Epithelial cell of esophagus (primary cell): ENCODE measurements around the gene DYNC2H1.

Source experiments
- DNase-seq: peaks from one replicate; pipeline ENCODE4 v3.0.0; 2010; ENCODE audit warnings: low read depth
- H3K4me3 ChIP-seq: 2 replicates; pipeline ENCODE4 v1.5.1; 2011; ENCODE audit warnings: mild to moderate bottlenecking, low read length, control low read depth
- CTCF ChIP-seq: IDR thresholded peaks from 2 replicates; pipeline ENCODE4 v1.5.1; 2011; ENCODE audit warnings: low read depth, mild to moderate bottlenecking, low read length, control low read depth, inconsistent platforms; ENCODE audit not compliant: insufficient read depth; ENCODE audit errors: missing control alignments

Gene DYNC2H1

DNA sequence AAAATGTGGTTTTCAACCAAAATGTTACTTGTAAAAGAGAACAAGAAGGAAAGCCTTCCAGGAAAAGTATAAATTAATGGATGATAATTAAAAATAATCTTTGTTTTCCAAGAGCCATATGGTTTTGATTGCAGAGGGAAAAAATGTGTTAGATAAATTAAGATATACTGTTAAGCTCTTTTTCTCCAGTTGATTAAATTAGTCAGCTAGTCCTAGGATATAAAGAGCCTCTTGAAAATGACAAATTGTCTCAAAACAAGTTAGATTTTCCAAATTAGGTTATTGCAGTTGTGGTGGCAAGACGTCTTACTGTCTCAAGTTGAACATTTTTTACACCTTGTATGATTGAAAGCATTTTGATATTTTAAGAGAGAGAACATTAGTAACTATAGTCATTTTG is 110.9 kb downstream of the DYNC2H1 start:
- no peak for DNase-seq
- H3K4me3 ChIP-seq = no peak overlapping the region
- TF ChIP-seq CTCF = no peak

DNA sequence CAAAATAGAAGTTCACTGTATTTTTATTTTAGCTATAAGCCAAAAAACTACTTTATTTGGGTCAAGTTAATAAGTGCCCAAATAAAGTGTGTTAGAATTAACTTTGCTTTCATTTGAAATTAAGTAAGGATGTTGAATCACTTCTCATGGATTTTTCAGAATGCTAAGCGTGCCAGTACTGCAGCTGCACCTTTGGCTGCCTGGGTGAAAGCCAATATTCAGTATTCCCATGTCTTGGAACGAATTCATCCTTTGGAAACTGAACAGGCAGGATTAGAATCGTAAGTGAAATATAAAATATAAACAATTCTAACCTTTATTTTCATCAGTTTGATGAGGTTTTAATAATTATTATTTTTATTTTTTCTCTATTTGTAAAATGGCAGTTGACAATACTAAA is 113.6 kb downstream of the DYNC2H1 start:
- H3K4me3 ChIP-seq = no peak overlapping the region
- TF ChIP-seq CTCF = no peak
- no peak for DNase-seq

GRCh38 chr11:103228807-103229206 is 119.6 kb downstream of the DYNC2H1 start:
- no peak overlapping the region for H3K4me3 ChIP-seq
- no peak for TF ChIP-seq CTCF
- DNase-seq = no peak

GRCh38 chr11:103234974-103235373 is 125.7 kb downstream of the DYNC2H1 start:
- peak; percentile 0 for DNase-seq
- TF ChIP-seq CTCF = no peak
- H3K4me3 ChIP-seq = no peak overlapping the region

- no peak for TF ChIP-seq CTCF
- no peak for DNase-seq
- H3K4me3 ChIP-seq = no peak overlapping the region
Observed at GRCh38 chr11:103241574-103241973, 132.3 kb downstream of the DYNC2H1 start.

- no peak for DNase-seq
- no peak for TF ChIP-seq CTCF
- H3K4me3 ChIP-seq = no peak overlapping the region
Observed at GRCh38 chr11:103254123-103254522, 144.9 kb downstream of the DYNC2H1 start.

- peak; percentile 43 for DNase-seq
Observed at GRCh38 chr11:103257360-103257759, 148.1 kb downstream of the DYNC2H1 start.

More at GRCh38 chr11:103257360-103257759, 148.1 kb downstream of the DYNC2H1 start:
- peak; percentile 39 for TF ChIP-seq CTCF
- H3K4me3 ChIP-seq = no peak overlapping the region
